GM12878 (cell line): ENCODE measurements around the gene ZNF423. TPM values are rescaled to one million over a fixed set of nuclear protein-coding genes. Genes with fewer than 3 reads are reported as not detected.

Experiments
- ATAC-seq: fragments of 200-7000 bp; cut with Tn5 transposase; 3 replicates; pipeline ENCODE4 v1.9.1; 2020; ENCODE audit warnings: mild to moderate bottlenecking, moderate library complexity
- BruUV-seq: library from RNA; stranded (reverse); fragments of 400-500 nt; replicated peaks from 2 replicates; lab custom pipeline; 2021; lab: Mats Ljungman, UMichigan
- CTCF ChIA-PET: fragments of 300-600 bp; sonication (Branson Sonifier 250); formaldehyde crosslinking; extraction: SDS; loops from one replicate; lab custom pipeline; 2021; ENCODE audit warnings: inconsistent platforms; lab: Yijun Ruan, JAX
- POLR2A ChIA-PET: fragments of 350-600 bp; formaldehyde crosslinking; extraction: SDS; loops from one replicate; lab custom pipeline; 2021; ENCODE audit warnings: inconsistent platforms; lab: Charles Lee
- RAD21 ChIA-PET: fragments of 300-600 bp; sonication (Branson Sonifier 250); formaldehyde crosslinking; loops from one replicate; lab custom pipeline; 2023; ENCODE audit warnings: antibody characterized with exemption; ENCODE audit not compliant: unreplicated experiment; lab: Charles Lee
- SMC1A ChIA-PET: fragments of 300-600 bp; sonication (Branson Sonifier 250); formaldehyde crosslinking; loops from one replicate; lab custom pipeline; 2023; ENCODE audit not compliant: unreplicated experiment, uncharacterized antibody; lab: Charles Lee
- DNase-seq: peaks from one replicate; pipeline ENCODE4 v3.0.0-alpha.2; 2011; ENCODE audit warnings: low read depth, low spot score
- FAIRE-seq: peaks from 3 replicates; lab custom pipeline; 2011; peaks lifted over from hg19 to GRCh38; lab: Jason Lieb, UNC
- H2AFZ ChIP-seq: 2 replicates; pipeline ENCODE4 v1.6.0; 2011; ENCODE audit warnings: low read depth, low read length, control low read depth; ENCODE audit not compliant: control insufficient read depth
- H3K27ac ChIP-seq: 2 replicates; pipeline ENCODE4 v1.5.1; 2011; ENCODE audit warnings: control low read depth; ENCODE audit not compliant: control insufficient read depth, insufficient read depth
- H3K27me3 ChIP-seq, 2 experiments: replicated peaks in 1 of 2; 2 replicates each; pipeline versions ENCODE4 v1.6.0 to v1.6.1; 2011; ENCODE audit warnings: low read length in 1 of 2; ENCODE audit not compliant: control insufficient read depth in 2 of 2, insufficient read depth in 2 of 2
- H3K36me3 ChIP-seq, 2 experiments: 2 replicates each; pipeline ENCODE4 v1.5.1; 2011; ENCODE audit warnings: low read length in 1 of 2; ENCODE audit not compliant: control insufficient read depth in 2 of 2, insufficient read depth in 2 of 2
- H3K4me1 ChIP-seq: 2 replicates; pipeline ENCODE4 v1.6.1; 2011; ENCODE audit warnings: mild to moderate bottlenecking, low read length, moderate library complexity, mixed read lengths; ENCODE audit not compliant: control insufficient read depth, insufficient read depth
- H3K4me2 ChIP-seq: 2 replicates; pipeline ENCODE4 v1.6.0; 2011; ENCODE audit warnings: control low read depth; ENCODE audit not compliant: control insufficient read depth, insufficient read depth
- H3K4me3 ChIP-seq: fragments of 200-600 bp; sonication (generic); 2 replicates; pipeline ENCODE4 v1.5.1; 2016
- H3K79me2 ChIP-seq: 2 replicates; pipeline ENCODE4 v1.6.0; 2011; ENCODE audit warnings: low read length; ENCODE audit not compliant: control insufficient read depth, insufficient read depth
- H3K9ac ChIP-seq: 2 replicates; pipeline ENCODE4 v1.8.0; 2011; ENCODE audit warnings: low read length, control low read depth, mixed read lengths; ENCODE audit not compliant: control insufficient read depth, insufficient read depth
- H3K9me3 ChIP-seq: replicated peaks from 3 replicates; pipeline ENCODE4 v1.5.1; 2011; ENCODE audit warnings: mild to moderate bottlenecking, low read length; ENCODE audit not compliant: control insufficient read depth, insufficient read depth
- H4K20me1 ChIP-seq: 2 replicates; pipeline ENCODE4 v1.6.0; 2011; ENCODE audit not compliant: control insufficient read depth, insufficient read depth
- BRCA1 ChIP-seq: IDR thresholded peaks from 2 replicates; pipeline ENCODE4 v1.6.1; 2011; ENCODE audit warnings: low read depth, low read length, improper control_type of control experiment
- CHD2 ChIP-seq: IDR thresholded peaks from 2 replicates; pipeline ENCODE4 v1.6.1; 2011; ENCODE audit warnings: low read depth, low read length, improper control_type of control experiment, borderline replicate concordance
- CHD4 ChIP-seq: fragments of 200-600 bp; sonication (generic); IDR thresholded peaks from 2 replicates; pipeline ENCODE4 v1.6.1; 2016; ENCODE audit warnings: mild to moderate bottlenecking
- NFIC ChIP-seq: IDR thresholded peaks from 2 replicates; pipeline ENCODE4 v1.6.1; 2012; ENCODE audit warnings: low read depth, mild to moderate bottlenecking, inconsistent platforms, low read length, moderate library complexity
- PAX8 ChIP-seq: fragments of 450-650 bp; IDR thresholded peaks from 2 replicates; pipeline ENCODE4 v1.6.1; 2017; ENCODE audit warnings: mild to moderate bottlenecking, moderate library complexity
- POLR2AphosphoS5 ChIP-seq: IDR thresholded peaks from 2 replicates; pipeline ENCODE4 v1.6.1; 2011; ENCODE audit warnings: mild to moderate bottlenecking, low read length, inconsistent platforms
- RCOR1 ChIP-seq: conservative IDR thresholded peaks from 2 replicates; pipeline ENCODE4 v1.6.1; 2012; ENCODE audit warnings: low read depth, low read length, improper control_type of control experiment
- SKIL ChIP-seq: fragments of 450-650 bp; IDR thresholded peaks from 2 replicates; pipeline ENCODE4 v1.6.1; 2017; ENCODE audit warnings: mild to moderate bottlenecking, low read depth, inconsistent platforms; ENCODE audit not compliant: poor library complexity, severe bottlenecking
- TBL1XR1 ChIP-seq: IDR thresholded peaks from 2 replicates; pipeline ENCODE4 v1.6.1; 2012; ENCODE audit warnings: low read depth, low read length, improper control_type of control experiment
- TCF3 ChIP-seq: IDR thresholded peaks from 2 replicates; pipeline ENCODE4 v1.6.1; 2012; ENCODE audit warnings: low read depth, mild to moderate bottlenecking, low read length, borderline replicate concordance; ENCODE audit not compliant: insufficient read depth
- ZNF274 ChIP-seq: IDR thresholded peaks from one replicate; pipeline ENCODE4 v1.8.0; 2011; ENCODE audit not compliant: insufficient read length, insufficient read depth
- ZSCAN29 ChIP-seq: fragments of 450-650 bp; IDR thresholded peaks from 2 replicates; pipeline ENCODE4 v1.6.1; 2017; ENCODE audit warnings: mild to moderate bottlenecking, moderate library complexity
- WGBS: methylation state at CpG from one replicate; pipeline ENCODE4 v1.1.6; 2016; ENCODE audit warnings: low lambda C conversion rate; ENCODE audit not compliant: insufficient replicate concordance, insufficient coverage; ENCODE audit errors: missing lambda C conversion rate; 5-methylcytosine and 5-hydroxymethylcytosine counted together
- in situ Hi-C: fragments of 300-500 bp; cut with MboI; formaldehyde crosslinking; loops from 9 replicates; pipeline ENCODE4 v1.14.3; 2018; ENCODE audit warnings: mixed read lengths
- intact Hi-C: fragments of 100-400 bp; cut with micrococcal nuclease; formaldehyde crosslinking; loops from one replicate; pipeline ENCODE4 v1.14.2; 2022; ENCODE audit not compliant: unreplicated experiment
- polyA plus RNA-seq, 11 experiments: library from polyadenylated mRNA; depleted of rRNA in 4 of 11; unstranded in 6 of 11; stranded (reverse) in 5 of 11; fragments of >200 nt; fragmentation: Nextera tagmentation in 4 of 11; fragmentation: Illumina TruSeq in 1 of 11; extraction: Ambion mirVana in 4 of 11; extraction: Trizol in 1 of 11; gene quantifications; 1 replicate in 1 of 11; 2 replicates in 10 of 11; pipeline versions ENCODE4 v1.2.1 to v1.2.3, GENCODE V29; 2011 to 2016; ENCODE audit warnings: inconsistent platforms in 2 of 11, missing spikeins in 2 of 11, low read depth in 1 of 11
- total RNA-seq, 4 experiments: library from RNA; depleted of rRNA in 3 of 4; stranded (reverse); fragments of >200 nt in 3 of 4; fragmentation: Illumina TruSeq in 1 of 4; extraction: Trizol in 1 of 4; gene quantifications; 2 replicates each; pipeline versions ENCODE4 v1.2.1 to v1.2.3, GENCODE V29; 2013 to 2021

Gene ZNF423
- total and polyA plus RNA-seq, 10 of the 15 experiments (the other 5 are each of a cell fraction or from before 2014, with no cell fraction given): 0.03 to 0.64 (median 0.10) TPM

DNA sequence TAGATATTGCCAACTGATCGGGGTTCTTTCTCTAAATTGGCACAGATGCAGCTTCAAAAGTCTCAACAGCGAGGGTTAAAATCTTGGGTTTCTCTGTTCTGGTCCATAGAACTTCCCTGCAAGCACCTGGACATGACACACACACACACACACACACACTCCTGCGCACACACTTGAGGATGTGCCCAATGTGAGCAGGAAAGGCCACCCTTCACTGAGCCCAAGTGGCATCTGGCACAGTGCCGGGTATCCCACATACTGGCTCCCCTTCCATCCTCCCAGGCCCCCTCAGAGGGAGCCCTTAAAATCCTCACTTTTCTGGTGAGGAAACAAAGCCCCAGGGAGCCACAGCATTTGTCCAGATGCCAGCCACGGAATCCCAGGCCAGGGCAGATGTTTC is 55.5 kb downstream of the ZNF423 start:
- no TSS peak for BruUV-seq
- in situ Hi-C loops: no loop called here
- no peak for FAIRE-seq
- H3K27ac ChIP-seq: no peak overlapping the region
- H3K4me3 ChIP-seq: no peak overlapping the region; the same call in 1 of the 2 replicates
- no peaks in the 10 kb centered on the region for H3K79me2 ChIP-seq
- SMC1A ChIA-PET: interaction anchor here (1.4 kb wide), 1 partner anchor 9 kb away, joined by 3 read pairs; no protein-coding TSS in a partner anchor
- H3K27me3 ChIP-seq: no peaks in the 10 kb centered on the region; a peak in 2 of 4 replicates
- no peak for DNase-seq
- peaks cover 5% of the 10 kb centered on the region; the same call in 1 of the 2 replicates for H3K4me1 ChIP-seq
- no peaks in the 10 kb centered on the region for H4K20me1 ChIP-seq
- TF ChIP-seq ZSCAN29: no peak
- TF ChIP-seq TCF3: no peak
- no peak for TF ChIP-seq CHD2
- no peak for TF ChIP-seq RCOR1
- no peak for TF ChIP-seq BRCA1
- no peak for TF ChIP-seq ZNF274
- no peak for TF ChIP-seq PAX8
- no peak for TF ChIP-seq SKIL
- TF ChIP-seq POLR2AphosphoS5: no peak
- no peak for TF ChIP-seq TBL1XR1
- TF ChIP-seq CHD4: no peak
- TF ChIP-seq NFIC: no peak
- H2AFZ ChIP-seq: no peak overlapping the region
- RAD21 ChIA-PET: no interaction called here
- H3K9me3 ChIP-seq: no peaks in the 10 kb centered on the region
- POLR2A ChIA-PET: no interaction called here
- peak overlapping the region; percentile 28; the same call in 1 of the 2 replicates for H3K4me2 ChIP-seq
- no peak overlapping the region for H3K9ac ChIP-seq
- no peaks in the 10 kb centered on the region for H3K36me3 ChIP-seq
- peak; percentile 17; the same call in 2 of the 3 replicates for ATAC-seq
- intact Hi-C loops: no loop called here
- CTCF ChIA-PET: no interaction called here
- WGBS: 10% methylated on average over 5 of the region's 5 CpGs
